Epithelial cell of proximal tubule (primary cell): Measurements from ENCODE around the gene NELFCD. TPM values are rescaled to one million over a fixed set of nuclear protein-coding genes. Genes with fewer than 3 reads are reported as not detected.

Experiments
- DNase-seq: peaks from one replicate; pipeline ENCODE4 v3.0.0-alpha.2; 2011; ENCODE audit warnings: low read depth
- H3K4me3 ChIP-seq: 2 replicates; pipeline ENCODE4 v1.5.1; 2011; ENCODE audit warnings: low read depth, mild to moderate bottlenecking, low read length
- CTCF ChIP-seq: conservative IDR thresholded peaks from 2 replicates; pipeline ENCODE4 v1.5.1; 2012; ENCODE audit warnings: low read depth, mild to moderate bottlenecking, low read length
- total RNA-seq: library from RNA; depleted of rRNA; stranded (reverse); fragments of >200 nt; gene quantifications from 2 replicates; pipeline ENCODE4 v1.2.3, GENCODE V29; 2015

NELFCD gene
- total RNA-seq, 1 donor from 2014 or later, result 52.4 TPM

GRCh38 chr20:59014680-59015389 is 33.8 kb downstream of the NELFCD start:
- no peak overlapping the region for H3K4me3 ChIP-seq
- DNase-seq, result no peak

DNA sequence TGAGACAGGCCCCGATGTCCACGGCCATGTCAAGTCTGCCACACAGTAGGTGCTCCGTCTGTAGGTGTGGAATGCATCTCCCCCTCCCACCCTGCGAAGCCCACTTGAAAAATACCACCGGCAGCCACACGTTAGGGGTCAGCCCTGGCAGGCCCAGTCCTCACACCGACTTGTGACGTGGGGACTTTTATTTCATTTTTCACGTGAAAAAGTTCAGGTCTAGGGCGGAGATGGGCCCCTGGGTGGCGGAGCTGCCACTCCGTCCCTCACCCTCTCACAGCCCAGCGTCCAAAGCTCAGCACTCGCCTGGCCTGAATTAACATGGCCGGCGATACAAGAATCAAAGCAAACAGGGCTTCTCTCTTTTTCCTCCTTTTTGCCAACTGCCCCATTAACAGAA is 34.4 kb downstream of the NELFCD start:
- no peak for DNase-seq
- no peak overlapping the region for H3K4me3 ChIP-seq
- no peak for TF ChIP-seq CTCF

More at GRCh38 chr20:59014680-59015389, 33.8 kb downstream of the NELFCD start:
- no peak for TF ChIP-seq CTCF

- no peak for DNase-seq
- no peak for TF ChIP-seq CTCF
- H3K4me3 ChIP-seq, result no peak overlapping the region
These were observed 35.0 kb downstream of the NELFCD start for GRCh38 chr20:59015812-59016711.

DNA sequence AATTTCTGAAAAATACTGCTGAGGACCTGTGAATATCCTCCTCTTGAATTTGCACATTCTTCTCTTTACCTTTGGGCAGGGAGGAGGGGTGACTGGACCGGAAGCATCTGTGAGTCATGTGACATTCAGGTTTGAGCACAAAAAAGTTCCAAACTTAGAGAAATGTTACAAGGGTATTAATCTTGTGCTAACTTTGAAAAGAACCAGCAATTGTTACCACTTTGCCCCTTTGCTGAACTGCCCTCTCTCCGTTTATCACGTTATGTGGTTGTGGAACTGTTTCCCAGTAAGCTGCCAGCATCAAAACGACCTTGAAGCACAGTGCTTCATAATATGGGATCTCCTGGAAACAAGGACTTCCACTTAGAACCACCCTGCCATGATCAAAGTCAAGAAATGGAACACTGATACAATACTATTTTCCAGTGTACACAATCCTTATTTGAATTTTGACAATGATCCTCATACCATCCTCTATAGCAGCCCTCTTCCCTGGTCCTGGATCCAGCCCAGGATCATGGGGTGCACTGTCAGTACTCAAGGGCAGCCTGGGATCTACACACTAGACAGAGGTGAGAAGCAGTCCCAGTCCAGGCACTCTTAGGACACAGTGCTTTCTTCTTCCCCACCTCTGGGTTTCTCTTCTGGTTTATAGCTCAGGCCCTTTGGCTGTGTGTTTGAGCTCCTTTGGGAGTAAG is 35.9 kb downstream of the NELFCD start:
- TF ChIP-seq CTCF, result no peak
- DNase-seq, result no peak
- no peak overlapping the region for H3K4me3 ChIP-seq

- H3K4me3 ChIP-seq, result no peak overlapping the region
- DNase-seq, result no peak
- no peak for TF ChIP-seq CTCF
These were observed 36.6 kb downstream of the NELFCD start for GRCh38 chr20:59017493-59018231.

DNA sequence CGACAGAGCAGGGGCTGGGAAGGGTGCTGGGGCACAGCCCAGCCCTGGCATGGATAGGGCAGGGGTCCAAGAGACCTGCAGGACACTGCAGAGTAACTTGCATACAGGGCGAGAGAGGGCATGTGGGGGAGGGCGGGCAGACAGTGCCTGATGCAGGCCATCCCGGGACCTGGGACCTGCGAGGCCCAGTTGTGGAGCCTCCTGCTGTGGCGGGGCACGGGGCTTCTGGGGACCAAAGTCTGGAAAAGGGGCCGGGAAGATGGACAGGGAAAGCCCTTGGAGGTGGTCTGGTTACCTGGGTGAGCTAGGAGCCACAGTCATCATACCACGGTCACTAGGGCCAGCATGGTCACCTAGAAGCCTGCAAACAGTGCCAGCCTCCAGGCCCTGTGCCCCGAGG is 37.8 kb downstream of the NELFCD start:
- no peak for DNase-seq
- no peak overlapping the region for H3K4me3 ChIP-seq
- TF ChIP-seq CTCF, result no peak
